Muscle of leg (tissue), 11 donors: ENCODE results near the gene CCDC159. TPM values are rescaled to one million over a fixed set of nuclear protein-coding genes. Genes with fewer than 3 reads are reported as not detected.
"Not testable (repeated sequence)": the region's sequence is repeated elsewhere in the genome, so short reads cannot be mapped to it uniquely, and the experiment has no call there.

Experiments
- DNase-seq: peaks from one replicate; pipeline ENCODE4 v3.0.0; 2013
- H3K27ac ChIP-seq: one replicate; pipeline ENCODE4 v1.5.1; 2013; ENCODE audit warnings: mild to moderate bottlenecking, low read length, control low read depth
- H3K27me3 ChIP-seq: one replicate; pipeline ENCODE4 v1.6.1; 2013; ENCODE audit warnings: low read length; ENCODE audit not compliant: control insufficient read depth, insufficient read depth
- H3K36me3 ChIP-seq: one replicate; pipeline ENCODE4 v1.6.1; 2013; ENCODE audit warnings: low read length; ENCODE audit not compliant: control insufficient read depth, insufficient read depth
- H3K4me1 ChIP-seq: one replicate; pipeline ENCODE4 v1.6.1; 2013; ENCODE audit warnings: low read length; ENCODE audit not compliant: control insufficient read depth, insufficient read depth
- H3K4me3 ChIP-seq: one replicate; pipeline ENCODE4 v1.5.1; 2013; ENCODE audit warnings: low read length, control low read depth
- H3K9me3 ChIP-seq: replicated peaks from 2 replicates; pipeline ENCODE4 v1.6.1; 2013; ENCODE audit warnings: low read depth, low read length; ENCODE audit not compliant: control insufficient read depth
- WGBS: methylation state at CpG from one replicate; pipeline ENCODE4 v1.1.5; 2013; ENCODE audit warnings: missing lambda C conversion rate; ENCODE audit not compliant: insufficient coverage; 5-methylcytosine and 5-hydroxymethylcytosine counted together
- polyA plus RNA-seq, 8 donors: library from polyadenylated mRNA; unstranded; fragments of 120-200 nt; gene quantifications; one replicate each; pipeline versions ENCODE4 v1.2.1 to v1.2.3, GENCODE V29; 2013; ENCODE audit warnings: inconsistent platforms in 1 of 8, low replicate concordance in 1 of 8; ENCODE audit not compliant: insufficient read length in 8 of 8, insufficient read depth in 1 of 8
- total RNA-seq: library from RNA; stranded (reverse); fragments of 120-200 nt; gene quantifications from one replicate; pipeline ENCODE4 v1.2.4, GENCODE V29; 2013

The CCDC159 gene
- total and polyA plus RNA-seq, 9 donors = 5.1 to 13.7 (median 7.7) TPM

GRCh38 chr19:11323601-11324078 lies 22.7 kb upstream of the CCDC159 start:
- Histone ChIP-seq H3K4me1 (peaks cover 21% of the 10 kb centered on the region), H3K27ac (peak overlapping the region; percentile 85), H3K27me3 (no peaks in the 10 kb centered on the region), H3K36me3 (peaks cover 3% of the 10 kb centered on the region), H3K9me3 (no peaks in the 10 kb centered on the region), H3K4me3 (no peak overlapping the region)
- no peak for DNase-seq
- WGBS = 82% methylated on average over 2 of the region's 5 CpGs

GRCh38 chr19:11324079-11324661 lies 22.1 kb upstream of the CCDC159 start:
- WGBS = 11% methylated on average over 9 of the region's 10 CpGs
- peak; percentile 86 for DNase-seq
- Histone ChIP-seq H3K4me1 (peaks cover 21% of the 10 kb centered on the region), H3K4me3 (no peak overlapping the region), H3K36me3 (peaks cover 3% of the 10 kb centered on the region), H3K27me3 (no peaks in the 10 kb centered on the region), H3K9me3 (no peaks in the 10 kb centered on the region), H3K27ac (peak overlapping the region; percentile 85)

GRCh38 chr19:11324748-11325389 lies 21.4 kb upstream of the CCDC159 start:
- H3K4me3 ChIP-seq = no peak overlapping the region
- H3K4me1 ChIP-seq = peaks cover 21% of the 10 kb centered on the region
- peaks cover 4% of the 10 kb centered on the region for H3K36me3 ChIP-seq

GRCh38 chr19:11325544-11325943 lies 20.8 kb upstream of the CCDC159 start:
- Histone ChIP-seq H3K36me3 (peaks cover 6% of the 10 kb centered on the region), H3K4me3 (no peak overlapping the region), H3K27ac (no peak overlapping the region), H3K27me3 (no peaks in the 10 kb centered on the region), H3K9me3 (no peaks in the 10 kb centered on the region), H3K4me1 (peaks cover 21% of the 10 kb centered on the region)
- WGBS = 82% methylated on average over 2 of the region's 7 CpGs
- DNase-seq = no peak

More at GRCh38 chr19:11324748-11325389, 21.4 kb upstream of the CCDC159 start:
- H3K9me3 ChIP-seq = no peaks in the 10 kb centered on the region
- no peaks in the 10 kb centered on the region for H3K27me3 ChIP-seq
- WGBS = 59% methylated on average over 13 of the region's 17 CpGs
- H3K27ac ChIP-seq = peak overlapping the region; percentile 15
- DNase-seq = no peak

GRCh38 chr19:11330127-11330526 lies 16.2 kb upstream of the CCDC159 start:
- Histone ChIP-seq H3K36me3 (peaks cover 16% of the 10 kb centered on the region), H3K27ac (no peak overlapping the region), H3K4me1 (no peaks in the 10 kb centered on the region), H3K9me3 (peaks cover 2% of the 10 kb centered on the region), H3K27me3 (no peaks in the 10 kb centered on the region), H3K4me3 (no peak overlapping the region)
- DNase-seq = no peak
- WGBS = 67% methylated on average over 4 of the region's 4 CpGs

GRCh38 chr19:11331502-11331901 lies 14.8 kb upstream of the CCDC159 start:
- no CpG with 5 or more reads among the region's 4 CpGs for WGBS
- H3K27me3 ChIP-seq = no peaks in the 10 kb centered on the region
- DNase-seq = no peak
- no peak overlapping the region for H3K27ac ChIP-seq
- peaks cover 2% of the 10 kb centered on the region for H3K9me3 ChIP-seq
- no peak overlapping the region for H3K4me3 ChIP-seq
- H3K36me3 ChIP-seq = peaks cover 23% of the 10 kb centered on the region
- H3K4me1 ChIP-seq = no peaks in the 10 kb centered on the region

- peaks cover 2% of the 10 kb centered on the region for H3K9me3 ChIP-seq
- no peaks in the 10 kb centered on the region for H3K27me3 ChIP-seq
- 100% methylated on average over 1 of the region's 5 CpGs for WGBS
- H3K4me1 ChIP-seq = peaks cover 4% of the 10 kb centered on the region
- no peak overlapping the region for H3K4me3 ChIP-seq
- no peak for DNase-seq
- H3K27ac ChIP-seq = no peak overlapping the region
- peaks cover 28% of the 10 kb centered on the region for H3K36me3 ChIP-seq
Measured at GRCh38 chr19:11332822-11333221, 13.5 kb upstream of the CCDC159 start.

GRCh38 chr19:11333838-11334237 lies 12.5 kb upstream of the CCDC159 start:
- not testable (repeated sequence) for H3K9me3 ChIP-seq, H3K4me1 ChIP-seq, H3K27me3 ChIP-seq, DNase-seq, H3K27ac ChIP-seq, H3K4me3 ChIP-seq
- H3K36me3 ChIP-seq = peaks cover 28% of the 10 kb centered on the region
- 78% methylated on average over 7 of the region's 9 CpGs for WGBS

GRCh38 chr19:11335449-11336146 lies 10.7 kb upstream of the CCDC159 start:
- peaks cover 25% of the 10 kb centered on the region for H3K36me3 ChIP-seq
- H3K27me3 ChIP-seq = no peaks in the 10 kb centered on the region
- 94% methylated on average over 15 of the region's 17 CpGs for WGBS
- H3K4me1 ChIP-seq = peaks cover 21% of the 10 kb centered on the region
- H3K9me3 ChIP-seq = peaks cover 2% of the 10 kb centered on the region
- no peak for DNase-seq
- H3K27ac ChIP-seq = no peak overlapping the region
- H3K4me3 ChIP-seq = no peak overlapping the region

GRCh38 chr19:11337080-11337479 lies 9.2 kb upstream of the CCDC159 start:
- H3K27me3 ChIP-seq = no peaks in the 10 kb centered on the region
- H3K9me3 ChIP-seq = peaks cover 2% of the 10 kb centered on the region
- WGBS = 88% methylated on average over 14 of the region's 14 CpGs
- no peak for DNase-seq
- H3K4me1 ChIP-seq = peaks cover 21% of the 10 kb centered on the region
- H3K4me3 ChIP-seq = no peak overlapping the region
- H3K27ac ChIP-seq = no peak overlapping the region
- H3K36me3 ChIP-seq = peaks cover 31% of the 10 kb centered on the region
